AG04450 (cell line): ENCODE data around the gene PIGK. TPM values are rescaled to one million over a fixed set of nuclear protein-coding genes. Genes with fewer than 3 reads are reported as not detected.

Experiments used
- CTCF ChIA-PET: fragments of 300-600, 350-600 bp; formaldehyde crosslinking; extraction: SDS; loops from one replicate; lab custom pipeline; 2022; ENCODE audit warnings: antibody characterized with exemption, inconsistent platforms; lab: Charles Lee
- POLR2A ChIA-PET: fragments of 350-600 bp; formaldehyde crosslinking; extraction: SDS; loops from one replicate; lab custom pipeline; 2021; ENCODE audit warnings: antibody characterized with exemption, inconsistent platforms; lab: Yijun Ruan, JAX
- DNase-seq: peaks from one replicate; pipeline ENCODE4 v3.0.0-alpha.2; 2011; ENCODE audit warnings: low read depth, low spot score
- H3K27ac ChIP-seq: one replicate; pipeline ENCODE4 v1.5.1; 2012; ENCODE audit warnings: low read depth, low read length, control low read depth
- H3K27me3 ChIP-seq: one replicate; pipeline ENCODE4 v1.6.0; 2012; ENCODE audit warnings: low read length; ENCODE audit not compliant: control insufficient read depth, insufficient read depth
- H3K4me3 ChIP-seq: 2 replicates; pipeline ENCODE4 v1.5.1; 2011; ENCODE audit warnings: mild to moderate bottlenecking, low read depth, low read length, control low read depth
- H3K9me3 ChIP-seq: 2 replicates; pipeline ENCODE4 v1.5.1; 2012; ENCODE audit warnings: low read length; ENCODE audit not compliant: control insufficient read depth, insufficient read depth
- CTCF ChIP-seq: IDR thresholded peaks from 2 replicates; pipeline ENCODE4 v1.5.1; 2011; ENCODE audit warnings: low read depth, low read length, control low read depth, inconsistent platforms
- polyA plus RNA-seq: library from polyadenylated mRNA; depleted of rRNA; stranded (reverse); fragments of >200 nt; gene quantifications from 2 replicates; pipeline ENCODE4 v1.2.3, GENCODE V29; 2011

The PIGK gene
- polyA plus RNA-seq, 1 experiment, result 48.8 TPM

DNA sequence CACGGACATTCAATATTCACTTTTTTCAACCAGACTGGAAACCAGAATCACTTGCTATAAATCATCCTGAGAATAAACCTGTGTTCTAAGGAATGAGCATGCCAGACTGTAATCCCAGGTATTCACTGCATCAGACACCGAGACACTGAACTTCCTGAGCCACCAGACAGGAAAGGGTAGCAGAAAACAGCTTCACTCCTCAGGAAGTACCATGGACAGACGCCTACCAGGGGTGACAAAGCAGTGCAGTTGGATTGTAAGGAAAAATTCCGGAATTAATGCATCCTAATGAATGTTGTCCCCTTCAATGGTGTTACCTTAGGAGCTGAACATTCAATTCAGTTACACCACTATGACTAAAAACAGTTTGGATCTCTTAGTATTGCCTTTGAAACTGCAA is 156.1 kb downstream of the PIGK start:
- no peak overlapping the region for H3K27ac ChIP-seq
- TF ChIP-seq CTCF, result no peak
- no peak for DNase-seq
- CTCF ChIA-PET, result no interaction called here
- H3K27me3 ChIP-seq, result no peaks in the 10 kb centered on the region
- H3K9me3 ChIP-seq, result no peaks in the 10 kb centered on the region
- no peak overlapping the region for H3K4me3 ChIP-seq
- POLR2A ChIA-PET, result no interaction called here

- Histone ChIP-seq H3K9me3 (no peaks in the 10 kb centered on the region), H3K4me3 (no peak overlapping the region), H3K27ac (no peak overlapping the region), H3K27me3 (no peaks in the 10 kb centered on the region)
- TF ChIP-seq CTCF, result no peak
- ChIA-PET POLR2A (no interaction called here), CTCF (no interaction called here)
- DNase-seq, result no peak
These were observed 158.1 kb downstream of the PIGK start for GRCh38 chr1:77061162-77061561.

- H3K27me3 ChIP-seq, result no peaks in the 10 kb centered on the region
- ChIA-PET CTCF (no interaction called here), POLR2A (no interaction called here)
- H3K9me3 ChIP-seq, result no peaks in the 10 kb centered on the region
- H3K4me3 ChIP-seq, result no peak overlapping the region
- no peak overlapping the region for H3K27ac ChIP-seq
- DNase-seq, result no peak
- no peak for TF ChIP-seq CTCF
These were observed 159.2 kb downstream of the PIGK start for GRCh38 chr1:77060000-77060399.

DNA sequence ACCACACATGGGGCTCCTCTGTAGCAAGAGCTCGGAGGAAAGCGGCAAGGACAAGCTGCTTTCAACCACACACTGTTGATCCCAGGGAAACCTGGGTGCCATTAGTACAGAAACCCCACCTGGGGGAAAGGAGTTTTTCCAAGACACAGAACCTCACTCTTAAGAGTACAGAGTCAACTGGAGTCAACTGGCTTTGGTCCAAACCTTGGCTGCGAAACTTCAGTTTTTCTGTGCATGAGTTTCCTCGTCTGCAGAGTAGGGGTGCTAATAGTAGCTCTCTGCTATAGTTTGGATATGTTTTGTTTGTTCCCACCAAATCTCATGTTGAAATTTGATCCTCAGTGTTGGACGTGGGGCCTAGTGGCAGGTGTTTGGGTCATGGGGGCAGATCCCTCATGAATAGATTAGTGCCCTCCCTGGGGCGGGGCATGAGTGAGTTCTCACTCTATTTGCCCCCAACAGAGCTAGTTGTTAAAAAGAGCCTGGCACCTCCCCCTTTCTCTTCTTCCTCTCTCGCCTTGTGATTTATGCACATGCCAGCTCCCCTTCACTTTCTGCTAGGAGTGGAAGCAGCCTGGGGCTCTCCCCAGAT is 161.1 kb downstream of the PIGK start:
- DNase-seq, result no peak
- no peak overlapping the region for H3K27ac ChIP-seq
- POLR2A ChIA-PET, result no interaction called here
- H3K9me3 ChIP-seq, result no peaks in the 10 kb centered on the region
- TF ChIP-seq CTCF, result no peak
- H3K27me3 ChIP-seq, result no peaks in the 10 kb centered on the region
- H3K4me3 ChIP-seq, result no peak overlapping the region
- CTCF ChIA-PET, result no interaction called here

- Histone ChIP-seq H3K4me3 (no peak overlapping the region), H3K27me3 (no peaks in the 10 kb centered on the region), H3K27ac (no peak overlapping the region), H3K9me3 (no peaks in the 10 kb centered on the region)
- no peak for TF ChIP-seq CTCF
- ChIA-PET POLR2A (no interaction called here), CTCF (interaction anchor here (0.6 kb wide), 1 partner anchor 51 kb away, joined by 5 read pairs; no protein-coding TSS in a partner anchor)
- no peak for DNase-seq
These were observed 162.7 kb downstream of the PIGK start for GRCh38 chr1:77056525-77056924.
